GM12801 (cell line): ENCODE results near the gene FAF1.

Source experiments
- TF ChIP-seq, protein P1 (sequence below): IDR thresholded peaks from one replicate; pipeline ENCODE4 v1.5.1; 2011; ENCODE audit warnings: control low read depth; ENCODE audit not compliant: insufficient read length; ENCODE audit errors: extremely low read depth

The FAF1 gene

DNA sequence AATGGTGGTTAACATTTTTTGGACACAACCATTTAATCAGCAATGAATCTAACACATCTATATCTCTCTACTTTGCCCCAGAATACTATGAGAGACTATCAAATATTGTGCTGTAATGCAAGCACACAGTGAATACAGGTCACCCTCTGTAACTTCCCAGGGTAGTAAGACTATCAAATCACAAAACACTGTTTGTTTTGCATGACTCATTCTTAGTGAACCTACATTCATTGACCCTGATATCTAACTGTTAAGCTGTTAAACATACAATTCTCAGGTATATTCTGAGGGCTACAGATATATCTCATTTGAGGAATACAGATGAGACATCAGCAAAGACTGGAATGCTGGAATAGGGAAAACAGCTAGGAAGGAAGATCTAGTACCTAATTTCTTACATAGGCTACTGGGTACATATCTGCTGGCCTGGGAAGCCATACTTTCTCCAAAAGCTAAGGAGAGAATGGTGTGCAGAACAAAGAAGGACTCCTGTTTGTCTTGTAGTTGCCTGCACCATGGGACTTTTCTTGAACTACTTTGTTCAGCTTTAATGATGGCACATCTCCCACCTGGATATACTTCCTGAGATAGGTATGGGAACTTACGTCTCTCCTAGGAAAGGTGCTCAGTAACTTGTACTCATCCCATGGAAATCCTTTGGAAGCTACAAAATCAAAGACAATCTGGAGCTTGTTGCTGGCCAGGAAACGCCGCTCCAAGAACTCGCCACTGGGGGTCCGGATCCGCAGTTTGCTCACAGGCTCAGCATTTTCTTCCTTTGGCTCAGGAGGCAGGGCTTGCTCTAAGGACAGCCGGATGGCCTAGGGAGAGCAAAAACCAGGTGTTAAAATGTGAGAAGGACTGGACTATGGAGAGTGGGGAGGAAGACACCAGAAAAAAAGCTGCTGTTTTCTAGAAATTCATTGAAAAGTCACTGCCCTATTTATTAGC lies 484.9 kb downstream of the FAF1 start:
- TF ChIP-seq, protein P1, sequence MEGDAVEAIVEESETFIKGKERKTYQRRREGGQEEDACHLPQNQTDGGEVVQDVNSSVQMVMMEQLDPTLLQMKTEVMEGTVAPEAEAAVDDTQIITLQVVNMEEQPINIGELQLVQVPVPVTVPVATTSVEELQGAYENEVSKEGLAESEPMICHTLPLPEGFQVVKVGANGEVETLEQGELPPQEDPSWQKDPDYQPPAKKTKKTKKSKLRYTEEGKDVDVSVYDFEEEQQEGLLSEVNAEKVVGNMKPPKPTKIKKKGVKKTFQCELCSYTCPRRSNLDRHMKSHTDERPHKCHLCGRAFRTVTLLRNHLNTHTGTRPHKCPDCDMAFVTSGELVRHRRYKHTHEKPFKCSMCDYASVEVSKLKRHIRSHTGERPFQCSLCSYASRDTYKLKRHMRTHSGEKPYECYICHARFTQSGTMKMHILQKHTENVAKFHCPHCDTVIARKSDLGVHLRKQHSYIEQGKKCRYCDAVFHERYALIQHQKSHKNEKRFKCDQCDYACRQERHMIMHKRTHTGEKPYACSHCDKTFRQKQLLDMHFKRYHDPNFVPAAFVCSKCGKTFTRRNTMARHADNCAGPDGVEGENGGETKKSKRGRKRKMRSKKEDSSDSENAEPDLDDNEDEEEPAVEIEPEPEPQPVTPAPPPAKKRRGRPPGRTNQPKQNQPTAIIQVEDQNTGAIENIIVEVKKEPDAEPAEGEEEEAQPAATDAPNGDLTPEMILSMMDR = no peak

DNA sequence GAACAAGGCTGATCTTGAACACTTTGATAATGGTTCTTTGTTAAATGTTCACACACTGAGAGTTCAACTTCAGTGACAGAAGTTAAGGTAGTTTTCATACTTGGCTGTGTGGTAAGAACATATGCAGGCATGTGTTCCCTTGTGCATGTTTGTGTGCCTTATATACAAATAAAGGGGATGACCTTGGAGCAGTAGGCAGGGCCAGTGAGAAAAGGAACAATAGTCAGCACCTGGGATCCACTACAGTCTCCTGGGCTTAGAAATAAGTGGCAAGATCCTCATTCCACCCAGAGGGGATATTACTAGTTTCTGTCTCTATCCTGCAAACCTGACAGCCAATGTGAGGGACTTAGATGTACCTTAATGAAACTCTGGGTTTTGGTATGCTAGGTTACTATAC lies 486.6 kb downstream of the FAF1 start:
- TF ChIP-seq, protein P1 = no peak

DNA sequence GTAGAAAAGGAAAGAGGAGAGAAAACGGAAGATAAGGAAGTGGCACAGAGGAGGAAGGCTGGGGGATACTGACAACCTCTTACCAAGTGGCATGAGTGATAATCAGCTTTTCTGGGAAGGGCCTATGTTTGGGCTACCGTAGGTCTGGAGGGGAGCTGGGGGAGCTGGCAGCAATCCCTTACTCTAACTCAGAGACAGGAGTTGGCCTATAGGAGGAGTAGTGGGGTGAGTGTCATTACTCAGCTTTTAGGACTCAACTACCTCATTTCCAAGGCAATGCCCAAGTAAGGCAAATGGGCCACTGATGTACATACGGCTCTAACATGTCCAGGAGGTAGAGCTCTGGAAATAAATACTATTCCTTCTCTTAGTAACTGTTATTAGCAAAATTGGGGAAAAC lies 488.1 kb downstream of the FAF1 start:
- TF ChIP-seq, protein P1 = no peak

DNA sequence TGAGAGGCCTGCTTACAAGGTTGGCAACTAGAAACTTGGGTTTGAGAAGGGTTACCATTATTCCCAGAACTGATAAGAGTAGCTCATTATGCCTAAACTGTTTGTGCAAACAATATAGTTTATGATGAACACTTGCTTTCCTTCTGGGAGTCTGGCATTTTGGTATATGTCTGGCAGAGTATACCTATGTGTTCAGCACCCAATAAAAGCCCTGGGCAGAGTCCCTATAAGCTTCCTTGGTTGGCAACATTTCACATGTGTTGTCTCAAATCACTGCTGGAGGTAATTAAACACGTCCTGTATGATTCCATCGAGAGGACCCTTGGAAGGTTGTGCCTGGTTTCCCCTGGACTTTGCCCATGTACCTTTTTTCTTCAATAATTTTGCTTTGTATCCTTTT lies 497.1 kb downstream of the FAF1 start:
- TF ChIP-seq, protein P1 = no peak

DNA sequence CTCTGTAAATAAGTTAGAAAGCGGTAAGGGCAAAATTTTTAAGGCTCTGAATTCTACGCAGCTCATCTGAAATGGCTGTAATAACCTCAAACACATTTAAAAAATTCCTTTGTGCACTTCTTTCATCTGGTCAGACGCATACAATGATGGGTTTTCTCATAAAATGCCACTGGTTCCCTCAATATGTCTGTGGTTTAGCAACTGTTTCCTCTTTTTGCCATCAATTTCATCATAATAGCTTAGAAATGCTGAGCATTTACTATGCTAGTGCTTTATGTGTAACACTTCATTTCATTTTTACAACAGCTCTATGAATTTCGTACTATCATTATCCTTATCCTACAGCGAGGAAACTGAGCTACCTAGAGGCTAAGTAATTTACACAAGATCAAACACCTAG lies 501.6 kb downstream of the FAF1 start:
- TF ChIP-seq, protein P1 = no peak

DNA sequence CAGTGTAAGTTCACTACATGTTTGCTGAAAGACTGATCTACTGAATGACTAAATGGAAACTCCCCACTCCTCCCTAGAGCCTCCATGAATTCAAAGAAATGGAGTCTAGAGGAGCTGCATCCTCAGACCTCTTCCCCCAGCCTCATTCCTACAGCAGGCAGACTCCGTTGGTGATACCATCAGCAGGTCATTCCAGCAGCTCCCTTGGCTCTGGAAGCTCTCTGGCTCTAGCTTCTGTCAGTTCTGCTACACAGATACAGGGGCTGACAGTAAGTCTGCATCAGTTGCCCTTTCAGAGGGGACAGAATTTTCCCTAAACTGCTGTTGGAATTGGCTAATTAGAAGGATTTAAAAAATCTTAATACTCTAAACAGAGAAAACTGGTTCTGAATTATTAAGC lies 505.2 kb downstream of the FAF1 start:
- TF ChIP-seq, protein P1 = no peak

DNA sequence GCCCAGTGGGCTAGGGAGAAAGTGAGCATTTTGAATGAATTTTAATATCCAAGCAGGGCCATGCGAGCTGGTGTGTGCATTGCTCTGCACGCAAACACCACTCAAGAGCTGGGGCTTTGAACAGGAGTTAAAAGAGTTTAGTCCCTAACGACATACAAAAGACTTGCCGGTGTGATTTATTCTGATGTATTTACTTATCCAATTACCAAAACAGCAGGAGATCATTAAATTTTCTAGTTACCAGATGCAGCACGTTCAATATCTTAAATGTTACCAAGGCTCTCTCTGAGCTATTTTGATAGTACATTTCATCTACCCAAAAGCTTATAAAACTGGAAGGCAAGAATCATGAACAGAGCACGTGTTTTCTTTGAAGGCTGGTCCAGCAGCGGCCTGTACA lies 506.8 kb downstream of the FAF1 start:
- TF ChIP-seq, protein P1 = no peak
